T-helper 2 cell (primary cell): ENCODE results near the gene KIF22.
A peak's percentile ranks its signal among the peaks of the same experiment; 100 is the strongest.

Experiments
- DNase-seq, 5 experiments: peaks; one replicate each; pipeline versions ENCODE4 v3.0.0 to v3.0.0-alpha.2; 2012 to 2022

Gene KIF22

GRCh38 chr16:29804455-29805231 lies 14.1 kb downstream of the KIF22 start:
- no peak for DNase-seq

- DNase-seq, result peak; percentile 95 to 99 (median 98)
Measured at GRCh38 chr16:29805232-29806098, 14.9 kb downstream of the KIF22 start.

GRCh38 chr16:29806099-29806579 lies 15.6 kb downstream of the KIF22 start, which contains the start of gene MAZ:
Gene MAZ (plus strand): TSS chr16:29806529. CDS start chr16:29806702, 173 bp downstream.
- peak in 3 of 5 experiments; percentile 55 to 74 (median 69) for DNase-seq

GRCh38 chr16:29806641-29807425 lies 16.3 kb downstream of the KIF22 start:
- peak in 2 of 5 experiments; percentile 48 to 81 for DNase-seq

GRCh38 chr16:29807426-29808218 lies 17.1 kb downstream of the KIF22 start:
- peak; percentile 63 to 97 (median 83) for DNase-seq

GRCh38 chr16:29808219-29808900 lies 17.8 kb downstream of the KIF22 start:
- peak in 2 of 5 experiments; percentile 27 to 67 for DNase-seq

GRCh38 chr16:29809031-29809747 lies 18.6 kb downstream of the KIF22 start:
- no peak for DNase-seq

- peak in 3 of 5 experiments; percentile 53 to 78 (median 69) for DNase-seq
Measured at GRCh38 chr16:29809850-29810698, 19.5 kb downstream of the KIF22 start.

GRCh38 chr16:29810699-29811169 lies 20.2 kb downstream of the KIF22 start:
- no peak for DNase-seq

GRCh38 chr16:29811170-29811895 lies 20.8 kb downstream of the KIF22 start:
- DNase-seq, result peak in 4 of 5 experiments; percentile 57 to 81 (median 68)

- DNase-seq, result peak in 2 of 5 experiments; percentile 29 to 50
Measured at GRCh38 chr16:29811896-29812665, 21.5 kb downstream of the KIF22 start, which contains the start of gene PRRT2. Gene PRRT2 (plus strand): TSS chr16:29812193. CDS start chr16:29813055, 862 bp downstream.

GRCh38 chr16:29812754-29813643 lies 22.4 kb downstream of the KIF22 start:
- DNase-seq, result no peak

- DNase-seq, result no peak
Measured at GRCh38 chr16:29813644-29814562, 23.4 kb downstream of the KIF22 start.

- no peak for DNase-seq
Measured at GRCh38 chr16:29814592-29814991, 24.0 kb downstream of the KIF22 start.
